LoVo (cell line): ENCODE measurements around the gene ACBD4.
A peak's percentile ranks its signal among the peaks of the same experiment; 100 is the strongest.

Source experiments
- DNase-seq: peaks from one replicate; pipeline ENCODE4 v3.0.0-alpha.2; 2016; ENCODE audit warnings: low spot score

ACBD4 gene, protein sequence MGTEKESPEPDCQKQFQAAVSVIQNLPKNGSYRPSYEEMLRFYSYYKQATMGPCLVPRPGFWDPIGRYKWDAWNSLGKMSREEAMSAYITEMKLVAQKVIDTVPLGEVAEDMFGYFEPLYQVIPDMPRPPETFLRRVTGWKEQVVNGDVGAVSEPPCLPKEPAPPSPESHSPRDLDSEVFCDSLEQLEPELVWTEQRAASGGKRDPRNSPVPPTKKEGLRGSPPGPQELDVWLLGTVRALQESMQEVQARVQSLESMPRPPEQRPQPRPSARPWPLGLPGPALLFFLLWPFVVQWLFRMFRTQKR

GRCh38 chr17:45135192-45135977 lies at the start of gene ACBD4:
TSS of gene ACBD4 (plus strand) at chr17:45135687. CDS start at chr17:45136145, 458 bp downstream.
- peak; percentile 98 for DNase-seq

- DNase-seq = no peak
Measured at GRCh38 chr17:45086391-45086790, 49.1 kb upstream of the ACBD4 start.

- no peak for DNase-seq
Measured at GRCh38 chr17:45086865-45087503, 48.5 kb upstream of the ACBD4 start.

DNA sequence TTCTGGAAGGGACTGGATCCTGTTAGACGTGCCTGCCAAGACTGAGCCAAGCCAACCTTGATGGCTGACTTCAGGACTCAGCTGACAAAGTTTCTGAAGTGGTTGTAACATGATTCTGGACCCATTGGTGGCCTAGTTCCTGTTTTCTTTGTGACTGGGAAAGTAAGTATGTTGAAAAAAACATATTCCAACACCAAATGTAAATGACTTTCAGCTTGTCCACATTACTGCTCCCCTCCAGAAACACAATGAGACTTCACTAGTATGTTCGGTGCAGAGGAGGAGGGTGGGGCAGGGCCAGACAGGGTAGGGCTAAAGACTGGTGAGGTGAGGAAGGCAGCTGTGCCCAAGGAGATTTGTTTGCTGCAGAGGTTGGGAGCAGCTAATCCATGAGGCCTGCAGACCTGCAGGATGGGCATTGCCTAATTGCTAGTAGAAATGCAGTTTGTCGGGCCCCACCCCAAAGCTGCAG lies 47.9 kb upstream of the ACBD4 start:
- no peak for DNase-seq

- no peak for DNase-seq
Measured at GRCh38 chr17:45087978-45088377, 47.5 kb upstream of the ACBD4 start.

DNA sequence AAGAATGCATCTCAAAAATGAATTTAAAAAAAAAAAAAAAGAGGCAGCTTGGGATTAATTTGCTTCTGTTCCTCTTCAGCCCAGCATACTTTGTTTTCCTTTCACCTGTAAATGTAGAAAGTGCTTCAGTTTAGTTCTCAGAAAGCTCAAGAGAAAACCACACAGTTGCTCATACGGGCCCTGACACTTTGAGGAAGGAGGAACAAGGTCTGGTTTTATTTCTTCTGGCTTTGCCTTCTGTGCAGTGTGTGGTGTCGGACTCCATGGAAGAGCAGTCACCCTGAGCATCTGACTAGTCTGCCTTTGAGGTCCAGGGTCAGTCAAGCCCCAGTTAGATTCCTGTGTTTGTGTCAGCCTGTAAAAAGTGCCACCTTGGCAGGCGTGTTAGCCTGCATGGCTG lies 46.7 kb upstream of the ACBD4 start:
- DNase-seq = no peak

GRCh38 chr17:45090711-45091110 lies 44.8 kb upstream of the ACBD4 start:
- DNase-seq = no peak

DNA sequence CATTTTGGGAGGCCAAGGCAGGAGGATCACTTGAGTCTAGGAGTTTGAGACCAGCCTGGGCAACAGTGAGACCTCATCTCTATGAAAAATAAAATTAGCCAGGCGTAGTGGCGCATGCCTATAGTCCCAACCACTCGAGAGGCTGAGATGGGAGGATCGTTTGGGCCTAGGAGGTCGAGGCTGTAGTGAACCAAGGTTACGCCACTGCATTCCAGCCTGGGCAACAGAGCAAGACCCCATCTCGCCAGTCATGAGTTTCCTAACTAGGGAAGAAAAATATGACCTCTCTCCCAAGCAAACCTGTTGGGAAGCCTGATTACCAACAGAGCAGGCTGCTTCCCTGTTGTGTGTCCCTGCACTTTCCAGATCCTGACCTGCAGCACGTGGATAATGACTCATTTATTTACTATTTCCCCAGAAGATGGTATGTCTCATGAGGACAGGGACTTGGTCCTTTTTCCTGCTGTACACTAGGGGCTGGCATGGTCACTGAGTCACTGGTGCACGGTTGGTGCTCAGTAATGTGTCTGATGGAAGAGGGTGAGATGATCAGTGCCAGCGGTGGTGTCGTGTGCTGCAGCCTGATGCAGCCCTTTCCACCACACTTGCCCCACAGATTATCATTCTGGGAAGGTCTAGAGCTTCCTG lies 43.6 kb upstream of the ACBD4 start:
- DNase-seq = no peak

GRCh38 chr17:45092911-45093430 lies 42.5 kb upstream of the ACBD4 start:
- DNase-seq = peak; percentile 25

DNA sequence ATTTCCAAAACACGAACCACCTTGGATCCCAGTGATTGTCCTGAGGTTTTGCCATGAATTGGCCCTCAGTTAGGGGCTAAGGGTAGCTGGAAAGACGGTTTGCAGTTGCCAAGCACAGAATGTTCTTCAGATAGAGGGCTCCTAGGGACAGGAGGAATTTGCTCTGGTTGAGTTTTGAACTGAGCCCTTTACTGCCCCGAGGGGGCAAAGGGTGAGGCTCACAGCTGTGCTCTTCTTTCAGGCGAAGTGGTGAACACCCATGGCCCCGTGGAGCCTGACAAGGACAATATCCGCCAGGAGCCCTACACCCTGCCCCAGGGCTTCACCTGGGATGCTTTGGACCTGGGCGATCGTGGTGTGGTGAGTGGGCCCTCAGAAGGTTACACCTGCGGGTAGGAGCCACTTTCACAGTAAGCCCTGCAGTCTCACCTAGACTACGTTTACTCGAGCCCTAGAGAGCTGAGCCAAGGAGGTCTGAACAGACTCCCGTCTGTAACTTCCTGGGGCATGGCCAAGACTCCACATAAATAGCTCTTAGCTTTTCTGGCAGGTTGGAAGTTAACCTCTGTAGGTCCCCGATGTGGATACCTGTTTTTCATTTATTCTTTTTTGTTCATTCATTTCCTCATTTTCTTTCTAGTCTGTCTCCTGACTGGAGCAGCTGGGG lies 41.9 kb upstream of the ACBD4 start:
- DNase-seq = no peak

DNA sequence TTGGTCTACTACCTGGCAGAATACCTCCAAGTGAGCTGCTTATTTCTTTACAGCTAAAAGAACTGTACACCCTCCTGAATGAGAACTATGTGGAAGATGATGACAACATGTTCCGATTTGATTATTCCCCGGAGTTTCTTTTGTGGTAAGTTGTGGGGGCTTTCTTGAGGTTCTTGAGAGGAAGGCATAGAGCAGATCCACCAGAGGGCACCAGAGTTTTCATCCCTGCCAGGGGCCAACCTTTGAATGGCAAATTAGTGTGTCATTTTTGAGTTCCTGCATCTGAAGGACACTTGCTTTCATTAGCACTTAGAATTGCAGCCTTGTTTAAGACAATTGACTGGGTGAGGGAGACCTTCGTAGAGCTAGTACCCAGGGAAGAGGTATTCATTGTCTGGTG lies 39.3 kb upstream of the ACBD4 start:
- DNase-seq = no peak

DNA sequence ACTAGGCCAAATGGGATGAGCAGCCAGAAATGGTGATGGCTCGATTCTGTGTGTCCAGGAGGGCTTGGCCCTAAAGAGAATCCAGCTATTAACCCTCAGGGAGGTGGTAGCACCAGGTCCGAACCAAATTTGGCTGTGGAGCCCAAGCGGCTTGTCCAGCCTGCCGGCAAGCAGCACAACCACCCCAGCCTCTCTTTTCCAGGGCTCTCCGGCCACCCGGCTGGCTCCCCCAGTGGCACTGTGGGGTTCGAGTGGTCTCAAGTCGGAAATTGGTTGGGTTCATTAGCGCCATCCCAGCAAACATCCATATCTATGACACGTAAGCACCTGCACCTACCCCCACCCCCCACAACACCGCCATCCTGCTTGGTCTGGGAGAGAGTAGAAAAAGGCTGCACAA lies 38.6 kb upstream of the ACBD4 start:
- DNase-seq = no peak

- no peak for DNase-seq
Measured at GRCh38 chr17:45098081-45098868, 37.2 kb upstream of the ACBD4 start.

- peak; percentile 50 for DNase-seq
Measured at GRCh38 chr17:45098869-45099616, 36.4 kb upstream of the ACBD4 start.

GRCh38 chr17:45101546-45101882 lies 34.0 kb upstream of the ACBD4 start:
- no peak for DNase-seq

DNA sequence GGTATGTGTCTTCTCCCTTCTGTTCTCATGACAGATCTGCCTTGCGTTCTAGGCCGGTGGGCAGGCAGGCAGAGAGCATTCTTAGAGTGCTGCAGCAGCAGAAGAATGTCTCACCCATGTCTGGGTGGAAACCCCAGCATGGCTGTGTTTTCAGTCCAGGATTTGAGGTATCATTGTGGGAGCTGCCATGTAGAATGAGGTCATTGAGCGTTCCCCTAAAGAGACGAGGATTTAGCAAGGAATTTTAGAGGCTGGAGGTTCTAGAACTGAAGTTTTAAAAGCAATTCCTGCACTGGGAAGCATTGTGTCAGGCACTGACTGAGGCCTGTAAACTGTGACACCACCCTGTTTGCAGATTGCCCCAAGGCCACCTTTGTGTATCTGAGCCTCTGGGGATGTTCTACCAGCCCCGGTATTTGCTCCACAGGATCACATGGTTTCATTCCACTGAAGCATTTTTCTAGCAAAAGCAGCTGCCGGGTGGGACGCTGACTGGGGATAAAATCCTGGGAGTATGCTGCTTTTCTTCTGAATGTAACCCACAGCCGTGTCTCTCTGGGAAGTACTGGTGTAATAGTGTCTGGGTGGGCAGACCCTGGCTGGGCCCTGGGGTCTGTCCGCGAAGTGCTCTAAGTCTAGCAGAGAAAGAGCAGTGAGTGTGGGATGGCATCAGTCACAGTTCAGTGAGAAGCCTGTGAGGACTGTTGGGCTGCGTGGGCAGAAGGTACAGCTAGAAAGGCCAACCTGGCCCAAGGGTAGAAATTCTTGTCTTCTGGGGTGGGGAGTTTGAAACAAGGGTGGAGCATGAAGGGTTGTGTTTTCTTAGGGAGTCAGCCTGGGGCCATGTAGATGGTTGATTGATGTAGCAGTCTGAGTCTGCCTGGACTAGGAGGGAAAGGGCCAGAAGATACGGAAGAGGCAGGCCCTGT lies 33.3 kb upstream of the ACBD4 start:
- DNase-seq = no peak

GRCh38 chr17:45102856-45103255 lies 32.6 kb upstream of the ACBD4 start:
- DNase-seq = no peak

- DNase-seq = no peak
Measured at GRCh38 chr17:45103269-45103795, 32.2 kb upstream of the ACBD4 start.

GRCh38 chr17:45104029-45104428 lies 31.5 kb upstream of the ACBD4 start:
- DNase-seq = no peak
